Activated T-helper 1 cell treated with Interleukin-2 at 50 U/mL for 16 hours (primary cell): ENCODE data around the gene NUMA1.
A peak's percentile ranks its signal among the peaks of the same experiment; 100 is the strongest.

ENCODE experiments used
- DNase-seq: peaks from one replicate; pipeline ENCODE4 v3.0.0-alpha.2; 2020; ENCODE audit warnings: low read depth

NUMA1 gene, protein sequence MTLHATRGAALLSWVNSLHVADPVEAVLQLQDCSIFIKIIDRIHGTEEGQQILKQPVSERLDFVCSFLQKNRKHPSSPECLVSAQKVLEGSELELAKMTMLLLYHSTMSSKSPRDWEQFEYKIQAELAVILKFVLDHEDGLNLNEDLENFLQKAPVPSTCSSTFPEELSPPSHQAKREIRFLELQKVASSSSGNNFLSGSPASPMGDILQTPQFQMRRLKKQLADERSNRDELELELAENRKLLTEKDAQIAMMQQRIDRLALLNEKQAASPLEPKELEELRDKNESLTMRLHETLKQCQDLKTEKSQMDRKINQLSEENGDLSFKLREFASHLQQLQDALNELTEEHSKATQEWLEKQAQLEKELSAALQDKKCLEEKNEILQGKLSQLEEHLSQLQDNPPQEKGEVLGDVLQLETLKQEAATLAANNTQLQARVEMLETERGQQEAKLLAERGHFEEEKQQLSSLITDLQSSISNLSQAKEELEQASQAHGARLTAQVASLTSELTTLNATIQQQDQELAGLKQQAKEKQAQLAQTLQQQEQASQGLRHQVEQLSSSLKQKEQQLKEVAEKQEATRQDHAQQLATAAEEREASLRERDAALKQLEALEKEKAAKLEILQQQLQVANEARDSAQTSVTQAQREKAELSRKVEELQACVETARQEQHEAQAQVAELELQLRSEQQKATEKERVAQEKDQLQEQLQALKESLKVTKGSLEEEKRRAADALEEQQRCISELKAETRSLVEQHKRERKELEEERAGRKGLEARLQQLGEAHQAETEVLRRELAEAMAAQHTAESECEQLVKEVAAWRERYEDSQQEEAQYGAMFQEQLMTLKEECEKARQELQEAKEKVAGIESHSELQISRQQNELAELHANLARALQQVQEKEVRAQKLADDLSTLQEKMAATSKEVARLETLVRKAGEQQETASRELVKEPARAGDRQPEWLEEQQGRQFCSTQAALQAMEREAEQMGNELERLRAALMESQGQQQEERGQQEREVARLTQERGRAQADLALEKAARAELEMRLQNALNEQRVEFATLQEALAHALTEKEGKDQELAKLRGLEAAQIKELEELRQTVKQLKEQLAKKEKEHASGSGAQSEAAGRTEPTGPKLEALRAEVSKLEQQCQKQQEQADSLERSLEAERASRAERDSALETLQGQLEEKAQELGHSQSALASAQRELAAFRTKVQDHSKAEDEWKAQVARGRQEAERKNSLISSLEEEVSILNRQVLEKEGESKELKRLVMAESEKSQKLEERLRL (N-terminal part only)

DNA sequence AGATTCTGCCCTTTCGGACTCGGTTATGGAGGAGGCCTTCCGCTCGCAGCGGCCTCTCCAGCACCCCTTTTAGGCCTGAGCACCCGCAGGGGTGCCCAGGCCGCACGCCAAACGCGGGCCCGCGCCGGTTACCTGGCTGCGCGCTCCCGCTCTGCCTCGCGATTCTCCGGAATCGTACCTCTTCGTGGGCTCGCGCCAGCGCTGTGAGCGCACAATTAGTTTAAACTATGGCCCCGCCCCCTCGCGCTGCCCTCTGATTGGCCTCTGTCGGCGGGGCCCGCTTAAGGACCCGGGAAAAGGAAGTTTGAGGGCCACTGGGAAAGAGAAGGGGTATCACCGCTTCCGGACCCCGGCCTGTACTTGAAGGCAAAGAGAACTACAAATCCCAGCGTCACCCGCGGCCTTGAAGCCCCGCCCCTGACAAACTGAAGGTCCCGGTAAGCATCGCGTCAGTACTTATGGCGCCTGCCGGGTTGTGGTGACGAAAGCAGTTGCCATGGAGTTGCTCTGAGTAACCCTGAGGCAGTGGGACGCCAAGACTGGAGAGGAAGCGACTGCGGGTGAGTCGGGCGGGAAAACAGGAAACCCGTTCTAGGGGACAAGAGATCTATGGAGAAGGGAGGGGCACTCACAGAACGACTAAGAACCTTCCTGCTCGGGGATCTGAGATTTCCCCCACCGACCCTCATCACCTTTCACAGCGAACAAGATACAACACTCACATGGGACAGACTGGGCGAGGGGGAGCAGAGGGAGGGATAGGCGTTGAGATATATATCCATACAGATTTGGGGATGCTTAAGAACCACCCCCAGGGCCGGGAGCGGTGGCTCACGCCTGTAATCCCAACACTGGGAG lies at the start of gene NUMA1, which contains the start of gene LRRC51:
NUMA1 (minus strand) TSS at position 217 of the 858 bp plus-strand sequence. CDS start 44,599 bp downstream, outside the sequence.
LRRC51 (plus strand) TSS at position 525 of the 858 bp plus-strand sequence. CDS start 8,234 bp downstream, outside the sequence.
- DNase-seq = peak; percentile 97

DNA sequence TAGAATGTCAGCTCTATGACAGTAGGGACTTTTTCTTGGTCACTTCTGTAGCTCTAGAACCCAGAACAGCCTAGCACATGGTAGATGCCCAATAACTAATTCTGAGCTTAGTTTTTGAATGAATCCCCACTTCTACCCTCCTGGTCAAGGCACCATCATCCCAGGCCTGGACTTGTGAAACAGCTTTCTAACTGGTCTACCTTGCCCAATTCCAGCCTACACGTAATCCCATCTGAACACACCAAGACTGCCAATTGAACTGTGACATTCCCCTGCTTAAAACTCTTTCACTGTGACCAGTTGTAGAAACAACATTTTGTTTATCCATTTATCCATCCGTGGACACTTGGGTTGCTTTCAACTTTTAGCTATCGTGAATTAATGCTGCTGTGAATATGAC lies 49.0 kb upstream of the NUMA1 start:
- no peak for DNase-seq

DNA sequence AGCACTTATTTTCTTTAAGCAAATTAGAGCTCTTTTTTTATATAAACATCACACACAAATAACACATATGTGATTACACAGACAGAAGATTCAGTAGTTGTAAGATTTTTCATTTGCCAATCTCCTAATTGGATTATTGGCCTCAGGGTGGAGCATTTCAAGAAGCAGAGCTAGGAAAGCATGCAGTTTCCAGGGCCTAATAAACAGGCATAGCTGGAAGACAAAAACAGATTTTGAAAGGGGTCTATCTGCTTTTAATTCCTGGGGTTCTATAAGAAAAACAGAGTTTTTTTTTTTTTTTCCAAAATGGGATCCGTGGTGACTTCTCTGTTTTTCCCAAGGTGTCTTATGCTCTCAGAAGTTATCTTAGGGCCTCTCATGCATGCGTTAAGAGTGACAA lies 47.6 kb upstream of the NUMA1 start:
- no peak for DNase-seq

DNA sequence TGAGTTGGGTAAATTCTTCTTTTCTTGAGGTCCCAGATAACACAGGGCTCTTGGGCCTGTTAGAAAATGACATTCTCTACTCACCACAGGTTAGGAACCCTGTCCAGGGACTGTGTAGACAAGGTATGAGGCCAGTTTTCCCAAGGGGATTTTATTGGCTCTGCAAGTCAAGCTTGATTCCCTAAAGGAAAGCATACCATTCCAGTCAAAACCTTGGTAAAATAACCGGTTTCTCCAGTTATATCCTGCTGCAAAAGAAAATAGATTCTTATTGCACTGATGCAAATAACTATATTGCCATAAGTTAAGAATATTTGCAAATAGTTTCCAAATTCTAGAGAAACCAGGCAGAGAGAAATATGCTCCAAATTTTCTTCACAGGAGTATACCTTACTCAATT lies 45.6 kb upstream of the NUMA1 start:
- DNase-seq = no peak

DNA sequence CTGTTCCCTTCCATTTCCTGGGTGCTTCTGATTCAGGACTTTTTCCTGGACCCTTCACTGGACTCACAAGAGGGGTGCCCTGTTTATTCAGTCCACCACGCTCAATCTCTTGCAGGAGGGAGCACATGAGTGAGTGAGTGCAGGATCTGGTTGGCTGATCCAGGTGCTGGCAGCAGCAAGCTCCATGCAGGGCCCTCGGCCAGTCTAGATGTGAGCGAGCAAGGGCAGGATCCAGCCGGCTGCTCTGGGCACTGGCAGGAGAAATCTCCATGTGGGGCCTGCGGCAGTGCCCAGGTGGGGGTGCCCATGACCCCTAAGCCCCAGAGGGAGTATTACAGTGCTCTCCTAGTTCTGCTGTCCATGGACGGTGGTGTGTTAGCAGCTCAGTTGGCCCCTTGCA lies 43.7 kb upstream of the NUMA1 start:
- no peak for DNase-seq

DNA sequence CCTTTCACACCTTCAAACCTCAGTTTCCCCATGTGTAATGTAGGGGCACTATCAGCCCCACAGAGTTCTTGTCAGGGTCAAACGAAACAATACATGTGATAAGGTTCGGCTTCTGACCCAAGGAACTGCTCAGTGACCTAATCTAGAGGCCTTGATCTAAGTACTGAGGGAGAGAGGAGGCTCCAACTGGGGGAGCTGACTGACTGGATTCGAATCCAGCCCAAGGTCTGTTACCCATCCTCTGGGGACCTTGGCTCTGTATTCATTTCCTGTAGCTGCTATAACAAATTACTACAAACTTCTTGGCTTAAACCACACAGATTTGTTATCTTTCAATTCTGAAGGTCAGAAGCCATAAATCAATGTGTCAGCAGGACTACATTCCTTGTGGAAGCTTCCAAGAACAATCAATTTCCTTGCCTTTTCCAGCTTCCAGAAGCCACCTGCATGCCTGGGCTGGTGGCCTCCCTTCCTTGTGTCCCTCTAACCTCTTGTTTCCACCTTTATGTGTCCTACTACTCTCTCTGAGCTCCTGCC lies 42.8 kb upstream of the NUMA1 start:
- DNase-seq = no peak

DNA sequence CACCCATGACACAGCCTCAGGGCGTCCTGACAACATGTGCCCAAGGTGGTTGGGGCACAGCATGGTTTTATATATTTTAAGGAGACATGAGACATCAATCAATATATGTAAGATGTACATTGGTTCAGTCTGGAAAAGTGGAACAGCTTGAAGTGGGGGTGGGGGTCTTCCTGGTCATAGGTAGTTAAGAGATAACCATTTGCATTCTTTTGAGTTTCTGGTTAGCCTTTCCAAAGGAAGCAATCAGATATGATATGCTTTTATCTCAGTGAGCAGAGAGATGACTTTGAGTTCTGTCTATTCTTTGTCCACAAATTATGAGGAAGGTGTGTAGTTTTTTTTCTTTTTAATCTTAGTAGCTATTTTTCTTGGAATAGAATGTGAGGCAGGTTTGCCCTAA lies 42.3 kb upstream of the NUMA1 start:
- no peak for DNase-seq

DNA sequence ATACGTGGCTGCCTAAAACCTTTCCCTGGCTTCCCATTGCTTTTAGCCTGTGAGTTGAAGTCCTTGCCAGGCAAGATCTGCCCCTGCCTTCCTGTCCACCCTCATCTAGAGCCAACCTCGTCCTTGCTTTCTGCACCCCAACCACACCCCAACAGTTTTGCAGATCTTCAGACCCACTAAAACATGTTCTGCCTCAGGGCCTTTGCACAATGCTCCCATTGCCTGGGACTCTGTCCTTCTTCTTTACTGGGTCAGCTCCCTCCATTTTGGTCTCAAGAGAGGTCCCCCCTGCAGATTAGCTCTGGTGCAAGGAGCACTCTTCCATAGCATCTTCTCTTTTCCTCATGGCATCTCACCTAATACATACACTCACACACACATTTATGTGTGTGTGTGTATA lies 40.6 kb upstream of the NUMA1 start:
- DNase-seq = no peak

DNA sequence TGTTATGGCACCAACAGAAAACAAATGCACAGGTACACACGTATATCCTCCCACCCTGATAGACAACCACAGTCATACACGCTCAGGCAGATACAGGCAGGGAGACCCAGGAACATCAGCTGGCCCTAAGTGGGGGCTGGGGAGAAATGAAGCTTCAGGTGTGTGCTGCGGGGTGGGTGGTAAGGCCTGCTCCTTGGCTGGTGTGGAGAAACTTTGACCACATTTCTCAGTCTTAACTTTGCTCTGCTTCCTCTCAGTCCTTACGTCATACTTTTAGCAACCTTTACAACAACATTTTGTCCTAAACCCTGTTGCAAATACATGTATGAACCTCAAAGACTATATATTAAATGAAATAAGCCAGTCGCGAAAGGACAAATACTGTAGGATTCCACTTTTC lies 38.9 kb upstream of the NUMA1 start:
- no peak for DNase-seq

DNA sequence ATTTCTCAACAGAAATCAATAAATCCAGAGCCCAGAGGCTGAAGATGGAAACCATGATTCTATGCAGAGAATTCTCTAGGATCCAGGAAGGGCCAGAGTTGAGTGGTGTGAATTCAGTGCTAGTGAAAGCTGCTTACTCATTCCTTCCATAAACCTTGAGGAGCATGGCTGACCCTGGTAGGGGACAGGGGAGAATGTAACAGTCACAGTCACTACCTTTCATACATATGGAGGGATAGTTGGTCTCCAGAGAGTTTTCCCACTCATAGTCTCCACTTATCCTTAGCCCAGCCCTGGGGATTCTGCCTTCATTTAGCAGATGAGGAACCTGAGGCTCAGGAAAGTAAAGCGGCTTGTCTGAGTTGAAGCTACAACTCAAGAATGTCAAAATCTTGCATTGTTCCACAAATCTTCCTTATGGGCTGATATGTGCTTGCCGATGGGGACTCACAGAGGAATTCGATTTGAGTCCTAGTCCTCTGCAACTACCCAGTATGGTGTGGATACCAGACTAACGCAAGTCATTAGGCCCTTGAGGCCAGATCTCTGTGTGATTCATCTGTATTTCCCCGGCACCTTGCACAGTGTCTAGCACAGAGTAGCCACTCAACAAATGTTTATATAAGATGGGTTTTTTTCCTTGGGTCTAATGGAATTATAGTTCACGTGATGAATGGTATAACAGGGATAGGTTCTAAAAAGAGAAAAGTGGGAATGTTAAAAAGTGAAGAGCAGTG lies 35.8 kb upstream of the NUMA1 start:
- DNase-seq = no peak

DNA sequence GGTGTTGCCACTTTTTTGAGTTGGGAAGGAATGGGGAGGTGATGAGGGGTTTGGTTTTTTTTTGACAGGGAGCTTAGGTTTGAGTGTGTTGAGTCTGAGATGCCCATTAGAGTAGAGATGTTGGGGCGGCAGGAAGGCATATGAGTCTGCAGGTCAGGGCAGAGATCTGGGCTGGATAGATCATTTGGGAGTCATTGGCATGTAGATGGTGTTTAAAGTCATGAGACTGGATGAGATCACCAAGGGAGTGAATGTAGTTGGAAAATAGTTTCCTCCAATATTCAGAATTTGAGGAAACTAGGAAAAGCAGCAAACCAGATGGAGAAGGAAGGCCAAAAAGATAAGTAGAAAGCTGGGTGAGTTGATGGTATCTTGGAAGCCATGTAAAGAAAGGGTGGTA lies 34.2 kb upstream of the NUMA1 start:
- no peak for DNase-seq

DNA sequence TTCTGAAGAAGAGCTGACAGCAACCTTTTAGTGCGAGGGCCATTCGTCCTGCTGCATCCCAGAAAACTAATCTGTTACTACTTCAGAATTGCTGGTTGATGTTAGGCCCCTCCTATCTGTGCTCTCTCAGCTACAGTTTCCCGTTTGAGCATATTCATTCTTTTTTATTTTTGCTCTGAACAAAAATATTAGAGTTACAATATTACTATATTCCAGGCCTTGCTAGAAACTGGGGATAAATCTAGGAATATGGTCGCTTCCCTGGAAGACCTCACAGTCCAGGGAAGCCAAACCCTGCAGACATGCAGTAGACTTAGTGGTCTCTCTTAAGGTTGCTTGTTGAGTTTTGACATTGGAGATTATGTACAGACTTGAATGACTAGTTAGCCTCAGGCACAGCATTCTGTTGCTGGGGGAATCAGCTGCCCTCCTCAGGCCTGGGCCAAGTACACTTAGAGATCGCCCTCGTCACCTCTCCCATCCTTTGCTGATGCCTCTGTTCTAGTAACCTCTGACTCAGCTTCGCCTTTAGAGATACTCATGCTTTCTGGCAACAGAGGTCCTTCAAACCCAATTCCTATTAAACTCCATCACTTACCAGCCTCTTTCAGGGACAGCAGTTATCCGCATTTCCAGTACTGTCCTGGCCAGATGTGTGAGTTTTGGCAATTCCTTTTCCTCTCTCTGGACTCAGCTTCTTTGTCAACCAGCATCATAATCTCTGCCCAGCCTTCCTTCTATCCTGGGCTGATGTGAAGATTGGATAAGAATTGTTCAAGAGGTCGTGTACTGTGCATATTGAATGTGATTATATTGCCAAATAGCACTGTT lies 32.9 kb upstream of the NUMA1 start:
- DNase-seq = no peak

DNA sequence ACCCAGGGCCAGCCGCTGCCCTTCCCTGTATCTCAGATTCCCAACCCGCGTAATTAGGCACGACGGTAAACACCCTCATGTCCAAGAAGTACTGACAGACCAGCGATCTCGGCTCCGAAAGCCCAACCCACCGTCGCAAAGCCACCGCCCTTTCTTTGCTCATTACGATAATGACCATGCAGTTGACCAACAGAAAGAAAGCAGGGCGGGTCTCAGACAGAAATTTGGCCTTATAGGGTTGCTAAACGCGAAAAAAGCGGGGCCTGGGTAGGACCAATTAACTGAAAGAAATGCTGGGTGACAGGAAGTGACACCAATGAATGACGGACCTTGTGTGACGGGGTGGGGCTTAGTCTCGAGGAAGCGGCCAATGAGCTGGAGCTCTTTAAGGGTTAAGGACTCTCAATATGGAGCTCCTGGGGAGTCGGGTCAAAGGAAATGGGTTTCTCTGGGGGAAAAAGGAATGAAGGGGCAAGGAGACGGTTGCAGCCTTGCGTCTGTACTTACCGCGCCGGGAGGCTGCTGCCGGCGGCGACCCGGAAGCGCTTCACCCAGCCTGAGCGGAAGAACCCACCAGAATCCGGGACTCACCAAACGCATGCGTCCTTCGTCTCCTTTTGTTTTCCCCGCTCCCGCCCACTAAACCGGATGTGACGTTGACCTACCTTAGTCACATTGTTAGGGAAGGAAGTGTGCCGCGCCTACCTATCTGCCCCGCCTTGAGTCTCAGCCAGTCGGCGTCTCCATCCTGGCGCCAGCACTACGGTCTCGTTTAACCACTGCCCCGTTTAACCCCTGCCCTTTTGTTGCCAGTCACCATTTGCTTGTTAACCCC lies 32.0 kb upstream of the NUMA1 start, which contains the start of gene ANAPC15:
ANAPC15 (minus strand) TSS at position 553 of the 835 bp plus-strand sequence. CDS start 1,419 bp downstream, outside the sequence.
- peak; percentile 93 for DNase-seq

DNA sequence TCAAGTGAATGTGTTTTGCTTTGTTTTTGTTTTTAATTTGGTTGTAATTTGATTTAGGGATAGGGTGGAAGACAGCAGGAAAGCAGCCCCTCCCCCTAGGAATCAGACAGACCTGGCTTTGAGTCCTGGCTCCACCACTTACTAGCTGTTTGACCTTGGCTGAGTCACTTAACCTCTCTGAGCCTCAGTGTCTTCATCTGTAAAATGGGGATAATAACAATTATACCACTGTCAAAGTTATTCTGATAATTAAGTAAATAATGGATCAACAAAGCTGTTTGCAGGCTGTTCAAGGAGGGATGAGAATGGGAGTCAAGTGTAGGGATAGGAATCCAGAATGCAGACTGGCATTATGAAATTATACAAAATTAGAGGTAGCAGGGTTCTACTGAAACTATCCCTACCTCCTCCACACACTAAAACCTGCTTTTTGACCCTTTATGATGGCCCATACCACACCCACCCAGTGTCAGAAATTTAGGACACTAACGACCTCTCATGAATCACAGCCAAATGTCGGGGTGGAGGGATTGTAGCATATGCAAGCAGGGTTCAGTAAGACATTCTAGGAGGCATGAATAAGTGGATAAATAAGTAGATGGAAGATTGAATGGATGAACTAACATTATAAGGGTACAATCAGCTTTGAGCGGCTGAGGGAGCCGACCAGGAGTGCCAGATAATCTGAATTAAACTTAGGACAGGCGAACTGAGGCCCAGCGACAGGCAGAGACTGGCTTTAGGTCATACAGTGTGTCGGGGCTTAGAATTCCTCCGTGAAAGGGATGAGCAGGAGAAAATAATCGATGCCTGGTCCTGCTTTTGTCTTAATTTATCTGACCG lies 31.2 kb upstream of the NUMA1 start:
- no peak for DNase-seq

DNA sequence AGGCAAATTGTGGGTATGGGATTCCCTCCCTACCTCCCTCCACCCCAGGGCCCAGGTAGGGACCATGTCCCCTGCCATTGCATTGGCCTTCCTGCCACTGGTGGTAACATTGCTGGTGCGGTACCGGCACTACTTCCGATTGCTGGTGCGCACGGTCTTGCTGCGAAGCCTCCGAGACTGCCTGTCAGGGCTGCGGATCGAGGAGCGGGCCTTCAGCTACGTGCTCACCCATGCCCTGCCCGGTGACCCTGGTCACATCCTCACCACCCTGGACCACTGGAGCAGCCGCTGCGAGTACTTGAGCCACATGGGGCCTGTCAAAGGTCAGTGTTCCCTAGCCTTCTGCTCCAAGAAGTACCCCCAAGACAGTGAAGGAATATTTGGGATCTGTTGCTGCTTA lies 25.5 kb upstream of the NUMA1 start, which contains the start of gene TOMT:
TOMT (plus strand) TSS at position 37 of the 400 bp plus-strand sequence; CDS start at position 65, 28 bp downstream.
- no peak for DNase-seq

DNA sequence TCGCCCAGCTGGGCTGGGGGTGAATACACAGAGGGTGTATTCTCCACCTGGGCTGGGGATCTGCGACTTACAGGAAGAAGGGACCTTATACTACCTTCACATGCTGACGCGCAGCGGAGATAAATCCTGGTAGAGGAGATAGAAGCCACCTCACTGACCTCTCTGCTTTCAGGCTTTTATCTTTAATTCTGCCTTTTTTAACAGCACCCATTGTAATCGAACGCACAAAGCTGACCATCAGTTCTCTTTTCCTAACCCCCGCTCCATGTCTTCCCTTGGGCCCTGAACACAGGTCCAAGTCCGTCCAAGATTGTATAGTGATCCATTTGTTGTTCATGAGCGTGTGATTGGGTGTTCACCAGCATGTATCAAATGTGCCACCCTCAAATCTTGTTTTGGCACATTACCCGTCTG lies 23.4 kb upstream of the NUMA1 start:
- DNase-seq = no peak
